A549 treated with dexamethasone at 1 μM for 4 hours (cell line): ENCODE measurements around the gene NEURL1. TPM values are rescaled to one million over a fixed set of nuclear protein-coding genes. Genes with fewer than 3 reads are reported as not detected.

Experiments used
- total RNA-seq: library from RNA; stranded (reverse); fragments of 200-300 nt; extraction: Qiagen RNA extraction; gene quantifications from 5 replicates; pipeline ENCODE4 v1.2.3, GENCODE V29; 2022

Gene NEURL1
- 0.55 to 0.88 TPM (median 0.73 TPM) in 5 replicates for total RNA-seq

GRCh38 chr10:103493362-103493915 is at the start of gene NEURL1:
TSS of gene NEURL1 (plus strand) at chr10:103493705. CDS start at chr10:103494388, 683 bp downstream.

GRCh38 chr10:103451831-103452505 is 41.5 kb upstream of the NEURL1 start, which contains the start of gene CALHM2:
TSS of gene CALHM2 (minus strand) at chr10:103452370. CDS start at chr10:103449941, 2,429 bp downstream.

GRCh38 chr10:103458720-103459119 is 34.8 kb upstream of the NEURL1 start, which contains the start of gene CALHM1:
TSS of gene CALHM1 (minus strand) at chr10:103458900. CDS start at chr10:103458751, 149 bp downstream.

GRCh38 chr10:103479135-103479534 is 14.4 kb upstream of the NEURL1 start, which contains the start of gene CALHM3:
TSS of gene CALHM3 (minus strand) at chr10:103479240. CDS start at chr10:103479032, 208 bp downstream.

Other genes starting within 250 kb of the NEURL1 start
- gene RPEL1, start 247.8 kb upstream of the NEURL1 start, total RNA-seq: 0.05 TPM in 2 of 5 replicates, not detected in the others
- gene INA, start 216.6 kb upstream of the NEURL1 start, total RNA-seq: 15.0 to 25.3 TPM (median 19.0 TPM) in 5 replicates
- 9.8 to 11.4 TPM (median 10.9 TPM) in 5 replicates for gene PCGF6, start 142.6 kb upstream of the NEURL1 start, total RNA-seq
- gene TAF5, start 125.7 kb upstream of the NEURL1 start, total RNA-seq: 2.3 to 3.6 TPM (median 3.2 TPM) in 5 replicates
- gene ATP5MK, start 97.2 kb upstream of the NEURL1 start, total RNA-seq: 451 to 571 TPM (median 503 TPM) in 5 replicates
- 32.9 to 42.0 TPM (median 39.9 TPM) in 5 replicates for gene PDCD11, start 97.1 kb upstream of the NEURL1 start, total RNA-seq
- gene CALHM2, start 41.3 kb upstream of the NEURL1 start, total RNA-seq: 3.6 to 5.7 TPM (median 4.9 TPM) in 5 replicates
- not detected in 5 replicates for gene CALHM1, start 34.8 kb upstream of the NEURL1 start, total RNA-seq
- gene CALHM3, start 14.5 kb upstream of the NEURL1 start, total RNA-seq: 0.22 to 0.42 TPM (median 0.31 TPM) in 5 replicates